ENCODE measurements around the gene CEP112. TPM values are rescaled to one million over a fixed set of nuclear protein-coding genes. Genes with fewer than 3 reads are reported as not detected.

The CEP112 gene
- total and polyA plus RNA-seq, 2 of the 13 experiments (the other 11 are each of a cell fraction or from before 2014, with no cell fraction given): 1.2 to 3.4 TPM

DNA sequence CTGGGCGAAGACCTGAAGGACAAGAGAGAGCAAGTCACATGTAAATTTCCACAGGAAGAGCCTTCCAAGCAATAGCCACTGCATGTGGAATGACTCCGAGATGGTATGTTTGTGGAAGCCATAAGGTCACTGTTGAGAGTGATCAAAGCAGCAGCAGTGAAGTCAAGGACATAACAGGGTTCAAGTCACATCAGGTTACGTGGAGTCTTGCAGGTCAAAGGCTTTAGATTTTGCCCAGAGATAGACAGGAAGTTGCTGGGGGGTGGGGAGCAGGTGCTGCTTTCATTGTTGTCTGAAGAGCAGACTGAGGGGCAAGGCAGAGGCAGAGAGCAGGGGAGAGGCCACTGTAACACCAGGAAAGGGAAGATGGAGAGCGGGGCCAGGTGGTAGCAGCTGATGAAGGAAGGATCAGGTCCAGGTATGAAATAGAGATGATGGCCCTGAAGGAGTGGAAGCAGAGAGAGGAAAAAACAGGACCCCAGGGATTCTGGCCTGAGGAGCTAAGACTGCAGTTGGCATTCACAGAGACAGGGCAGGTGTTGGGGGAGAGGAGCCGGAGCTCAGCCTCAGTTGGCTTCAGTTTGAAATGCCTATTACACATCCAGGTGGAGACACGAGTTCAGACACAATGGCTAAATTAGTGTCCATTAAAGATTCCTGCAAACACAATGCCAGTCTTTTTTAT, 501.2 kb downstream of the CEP112 start (continued):
- TF ChIP-seq HIC2 (CRISPR knock-in tag; IDR thresholded peaks at IDR 0.05; ENCODE audit: low read depth) (peak; percentile 58; the same call in 1 of the 2 replicates), HMG20B (CRISPR knock-in tag; conservative IDR thresholded peaks at IDR 0.05) (peak; percentile 94), ZNF180 (CRISPR knock-in tag; IDR thresholded peaks at IDR 0.05; ENCODE audit: borderline replicate concordance, low read depth) (no peak), ZFAT (CRISPR knock-in tag; conservative IDR thresholded peaks at IDR 0.05) (no peak), STAG1 (CRISPR knock-in tag; IDR thresholded peaks at IDR 0.05) (peak; percentile 41; the same call in 1 of the 2 replicates), NPAS2 (CRISPR knock-in tag; IDR thresholded peaks at IDR 0.05; ENCODE audit: borderline replicate concordance) (no peak), KAT8 (CRISPR knock-in tag; IDR thresholded peaks at IDR 0.05) (0 out of 2 replicates have a peak, but pooled peaks have one; percentile 69), MTF1 (CRISPR knock-in tag; IDR thresholded peaks at IDR 0.05) (no peak), SAFB2 (CRISPR knock-in tag; IDR thresholded peaks at IDR 0.05; ENCODE audit: borderline replicate concordance, low read depth) (no peak), BORCS8-MEF2B (CRISPR knock-in tag; IDR thresholded peaks at IDR 0.05) (0 out of 2 replicates have a peak, but pooled peaks have one; percentile 44), ZSCAN20 (CRISPR knock-in tag; IDR thresholded peaks at IDR 0.05; ENCODE audit: borderline replicate concordance) (no peak), ZNF788 (CRISPR knock-in tag; IDR thresholded peaks at IDR 0.05; ENCODE audit: borderline replicate concordance) (peak; percentile 89; the same call in 1 of the 2 replicates), KLF6 (CRISPR knock-in tag; IDR thresholded peaks at IDR 0.05) (no peak), IKZF5 (CRISPR knock-in tag; IDR thresholded peaks at IDR 0.05) (peak; percentile 83), CCDC6 (CRISPR knock-in tag; IDR thresholded peaks at IDR 0.05) (no peak), PRDM4 (CRISPR knock-in tag; IDR thresholded peaks at IDR 0.05; ENCODE audit: borderline replicate concordance) (no peak), HDAC1 (CRISPR knock-in tag; IDR thresholded peaks at IDR 0.05) (peak; percentile 90), IRX3 (CRISPR knock-in tag; IDR thresholded peaks at IDR 0.05; ENCODE audit: borderline replicate concordance, low read depth) (no peak), ZNF672 (CRISPR knock-in tag; IDR thresholded peaks at IDR 0.05) (no peak), RXRB (CRISPR knock-in tag; IDR thresholded peaks at IDR 0.05; ENCODE audit: borderline replicate concordance) (peak; percentile 99), ZMYM3 (CRISPR knock-in tag; IDR thresholded peaks at IDR 0.05) (peak; percentile 79), ZNF773 (CRISPR knock-in tag; IDR thresholded peaks at IDR 0.05; ENCODE audit: borderline replicate concordance) (no peak), HNF4A (CRISPR knock-in tag; IDR thresholded peaks at IDR 0.05) (peak; percentile 91), JARID2 (CRISPR knock-in tag; IDR thresholded peaks at IDR 0.05; ENCODE audit: insufficient replicate concordance) (no peak)
- TF ChIP-seq, protein P1, sequence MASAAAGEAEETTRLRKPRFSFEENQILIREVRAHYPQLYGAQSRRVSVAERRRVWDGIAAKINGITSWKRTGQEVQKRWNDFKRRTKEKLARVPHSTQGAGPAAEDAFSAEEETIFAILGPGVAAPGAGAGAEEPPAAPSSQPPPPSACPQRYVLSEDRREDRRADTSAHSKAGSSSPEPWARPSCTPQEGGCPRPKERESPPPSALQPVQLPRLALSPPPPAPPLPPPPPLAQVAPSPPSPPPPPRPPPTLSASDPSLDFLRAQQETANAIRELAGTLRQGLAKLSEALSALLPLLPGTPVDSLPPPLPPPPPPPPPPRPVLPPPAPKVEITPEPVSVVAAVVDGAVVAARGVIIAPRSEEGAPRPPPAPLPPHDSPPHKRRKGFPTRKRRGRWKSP (CRISPR knock-in tag; IDR thresholded peaks at IDR 0.05): no peak

Data from HepG2 (cell line).